Activated naive CD8-positive, alpha-beta T cell treated with anti-CD3 and anti-CD28 coated beads for 36 hours (primary cell): Measurements from ENCODE around the gene CCDC51. TPM values are rescaled to one million over a fixed set of nuclear protein-coding genes. Genes with fewer than 3 reads are reported as not detected.

Source experiments
- total RNA-seq, 2 experiments: library from RNA; stranded (reverse); gene quantifications; one replicate each; pipeline ENCODE4 v1.2.3, GENCODE V29; 2021

Gene CCDC51
- total RNA-seq, 2 experiments from 2014 or later: 28.2 to 29.5 TPM

Other genes starting within 250 kb of the CCDC51 start
- gene CAMP, start 216.6 kb downstream of the CCDC51 start, total RNA-seq: not detected
- 10 to 100 TPM; 21.7 to 22.8 TPM for gene ZNF589, start 199.0 kb downstream of the CCDC51 start, total RNA-seq
- 10 to 100 TPM; 31.5 to 34.6 TPM for gene NME6, start 138.8 kb downstream of the CCDC51 start, total RNA-seq
- not detected for gene SPINK8, start 106.5 kb downstream of the CCDC51 start, total RNA-seq
- gene FBXW12, start 67.9 kb downstream of the CCDC51 start, total RNA-seq: not detected
- gene PLXNB1, start 10.0 kb downstream of the CCDC51 start, total RNA-seq: 1 to 10 TPM; 1.6 to 2.4 TPM
- 100 to 1,000 TPM; 398 to 421 TPM for gene TMA7, start 138 bp upstream of the CCDC51 start, total RNA-seq
- gene ATRIP, start 6.6 kb upstream of the CCDC51 start, total RNA-seq: 10 to 100 TPM; 17.3 to 17.9 TPM
- 10 to 100 TPM; 68.8 to 73.5 TPM for gene SHISA5, start 64.1 kb upstream of the CCDC51 start, total RNA-seq
- 10 to 100 TPM; 33.7 to 36.1 TPM for gene PFKFB4, start 116.7 kb upstream of the CCDC51 start, total RNA-seq
- gene UCN2, start 123.7 kb upstream of the CCDC51 start, total RNA-seq: not detected
- 1 to 10 TPM; 1.4 to 1.8 TPM for gene COL7A1, start 155.2 kb upstream of the CCDC51 start, total RNA-seq
- gene UQCRC1, start 169.5 kb upstream of the CCDC51 start, total RNA-seq: 100 to 1,000 TPM; 193 to 209 TPM
- gene TMEM89, start 181.7 kb upstream of the CCDC51 start, total RNA-seq: not detected
- gene SLC26A6, start 195.3 kb upstream of the CCDC51 start, total RNA-seq: 10 to 100 TPM; 16.6 to 18.4 TPM
- 10 to 100 TPM; 18.2 to 18.6 TPM for gene CELSR3, start 222.8 kb upstream of the CCDC51 start, total RNA-seq
- 10 to 100 TPM; 43.8 to 43.9 TPM for gene NCKIPSD, start 245.8 kb upstream of the CCDC51 start, total RNA-seq